ENCODE measurements around the gene KRT40.

Gene KRT40

GRCh38 chr17:41018541-41018940 is 34.4 kb upstream of the KRT40 start:
- no peak for DNase-seq (ENCODE audit: low read depth)
- no peak for TF ChIP-seq CTCF (conservative IDR thresholded peaks at IDR 0.05; ENCODE audit: control insufficient read depth, insufficient read depth, low read depth, low read length)
- H3K4me3 ChIP-seq (ENCODE audit: control insufficient read depth, low read depth, low read length): no peak overlapping the region

GRCh38 chr17:41016578-41017215 is 32.6 kb upstream of the KRT40 start:
- TF ChIP-seq CTCF (conservative IDR thresholded peaks at IDR 0.05; ENCODE audit: control insufficient read depth, insufficient read depth, low read depth, low read length): no peak
- H3K4me3 ChIP-seq (ENCODE audit: control insufficient read depth, low read depth, low read length): no peak overlapping the region
- DNase-seq (ENCODE audit: low read depth): no peak

- TF ChIP-seq CTCF (conservative IDR thresholded peaks at IDR 0.05; ENCODE audit: control insufficient read depth, insufficient read depth, low read depth, low read length): no peak
- H3K4me3 ChIP-seq (ENCODE audit: control insufficient read depth, low read depth, low read length): no peak overlapping the region
- DNase-seq (ENCODE audit: low read depth): no peak
Measured at GRCh38 chr17:41015454-41015853, 31.3 kb upstream of the KRT40 start.

- peak; percentile 35 for DNase-seq (ENCODE audit: low read depth)
- no peak for TF ChIP-seq CTCF (conservative IDR thresholded peaks at IDR 0.05; ENCODE audit: control insufficient read depth, insufficient read depth, low read depth, low read length)
- H3K4me3 ChIP-seq (ENCODE audit: control insufficient read depth, low read depth, low read length): no peak overlapping the region
Measured at GRCh38 chr17:41013606-41014005, 29.5 kb upstream of the KRT40 start.

- peak; percentile 41 for DNase-seq (ENCODE audit: low read depth)
- no peak overlapping the region for H3K4me3 ChIP-seq (ENCODE audit: control insufficient read depth, low read depth, low read length)
- TF ChIP-seq CTCF (conservative IDR thresholded peaks at IDR 0.05; ENCODE audit: control insufficient read depth, insufficient read depth, low read depth, low read length): no peak
Measured at GRCh38 chr17:41013181-41013580, 29.1 kb upstream of the KRT40 start.

- DNase-seq (ENCODE audit: low read depth): no peak
- H3K4me3 ChIP-seq (ENCODE audit: control insufficient read depth, low read depth, low read length): no peak overlapping the region
- TF ChIP-seq CTCF (conservative IDR thresholded peaks at IDR 0.05; ENCODE audit: control insufficient read depth, insufficient read depth, low read depth, low read length): no peak
Measured at GRCh38 chr17:41012326-41013120, 28.4 kb upstream of the KRT40 start.
